Neural cell (in vitro differentiated cells): Measurements from ENCODE around the gene SPTBN1.

Source experiments
- CTCF ChIP-seq: fragments of 450-650 bp; IDR thresholded peaks from 2 replicates; pipeline ENCODE4 v1.5.1; 2014; ENCODE audit warnings: antibody characterized with exemption, mild to moderate bottlenecking, moderate library complexity; ENCODE audit not compliant: poor library complexity, severe bottlenecking
- EP300 ChIP-seq: fragments of 450-650 bp; conservative IDR thresholded peaks from 2 replicates; pipeline ENCODE4 v1.6.1; 2014; ENCODE audit warnings: antibody characterized with exemption, mild to moderate bottlenecking, moderate library complexity; ENCODE audit not compliant: poor library complexity, severe bottlenecking
- EZH2 ChIP-seq: fragments of 200-600, 300-800 bp; shearing (Covaris generic), sonication (generic); IDR thresholded peaks from 2 replicates; pipeline ENCODE4 v1.6.1; 2014; ENCODE audit warnings: antibody characterized with exemption, low read length, borderline replicate concordance, mild to moderate bottlenecking; ENCODE audit not compliant: insufficient read depth, poor library complexity, severe bottlenecking
- MXI1 ChIP-seq: fragments of 450-650 bp; conservative IDR thresholded peaks from 2 replicates; pipeline ENCODE4 v1.6.1; 2014; ENCODE audit warnings: antibody characterized with exemption, mild to moderate bottlenecking; ENCODE audit not compliant: poor library complexity, severe bottlenecking
- POLR2AphosphoS5 ChIP-seq: IDR thresholded peaks from 2 replicates; pipeline ENCODE4 v1.6.1; 2012
- RAD21 ChIP-seq: fragments of 450-650 bp; conservative IDR thresholded peaks from 2 replicates; pipeline ENCODE4 v1.6.1; 2014; ENCODE audit warnings: antibody characterized with exemption, mild to moderate bottlenecking, moderate library complexity
- SMC3 ChIP-seq: fragments of 450-650 bp; conservative IDR thresholded peaks from 2 replicates; pipeline ENCODE4 v1.6.1; 2014; ENCODE audit warnings: antibody characterized with exemption, mild to moderate bottlenecking, moderate library complexity; ENCODE audit not compliant: poor library complexity
- TAF1 ChIP-seq: IDR thresholded peaks from 2 replicates; pipeline ENCODE4 v1.6.1; 2012; ENCODE audit warnings: low read depth

DNA sequence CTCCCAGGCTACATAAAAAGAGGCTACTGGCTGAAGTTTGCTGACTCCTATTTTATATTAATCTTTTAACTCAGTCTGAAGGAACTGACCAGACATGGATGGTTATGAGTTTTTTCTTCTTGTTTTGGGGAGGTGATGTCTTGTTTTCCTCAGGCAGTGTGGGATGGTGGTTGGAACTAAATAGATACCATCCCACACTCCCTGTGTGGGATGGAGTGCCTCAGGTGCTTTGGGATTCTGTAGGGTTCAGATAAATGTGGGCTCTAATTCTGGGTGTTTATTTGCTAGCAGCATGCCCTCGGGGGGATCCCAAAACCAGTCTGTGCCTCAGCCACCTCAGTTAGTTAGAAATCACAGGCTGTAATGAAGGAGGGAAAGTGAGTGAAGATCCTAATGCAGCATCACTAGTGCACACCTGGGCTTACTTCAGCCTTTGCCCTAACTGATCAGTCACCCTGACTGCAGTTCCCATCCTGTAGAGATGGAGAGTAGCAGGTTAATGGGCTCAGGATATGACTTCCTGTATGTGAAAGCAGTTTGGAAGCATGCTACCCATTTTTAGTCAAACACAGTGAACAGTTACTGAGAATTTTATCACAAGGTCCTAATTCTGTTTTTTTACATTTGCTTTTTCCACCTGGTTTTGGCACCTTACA lies 132.2 kb downstream of the SPTBN1 start:
- TF ChIP-seq EZH2 (no peak), POLR2AphosphoS5 (no peak), RAD21 (no peak), SMC3 (no peak), TAF1 (no peak), CTCF (no peak), EP300 (no peak), MXI1 (no peak)
